Omental fat pad (tissue), 4 donors: ENCODE measurements around the gene FOXI1. TPM values are rescaled to one million over a fixed set of nuclear protein-coding genes. Genes with fewer than 3 reads are reported as not detected.

Experiments
- ATAC-seq: fragments of 150-250 bp; one replicate; pipeline ENCODE4 v1.9.1; 2016; ENCODE audit warnings: mild to moderate bottlenecking, moderate library complexity; ENCODE audit not compliant: low FRiP score
- DNase-seq: peaks from one replicate; pipeline ENCODE4 v3.0.0-alpha.2; 2019; ENCODE audit warnings: low spot score
- total RNA-seq, 4 donors: library from RNA; depleted of rRNA; stranded (reverse); fragments of >200 nt; gene quantifications; one replicate each; pipeline ENCODE4 v1.1.0, GENCODE V29; 2016
- TF ChIP-seq, protein P1 (sequence below), 3 donors: fragments of 450-650 bp; IDR thresholded peaks; one replicate each; pipeline ENCODE4 v1.5.1; 2016 to 2017; ENCODE audit warnings: antibody characterized with exemption in 3 of 3, mild to moderate bottlenecking in 3 of 3, moderate library complexity in 2 of 3

FOXI1 gene
- total RNA-seq, 4 donors from 2014 or later: not detected

DNA sequence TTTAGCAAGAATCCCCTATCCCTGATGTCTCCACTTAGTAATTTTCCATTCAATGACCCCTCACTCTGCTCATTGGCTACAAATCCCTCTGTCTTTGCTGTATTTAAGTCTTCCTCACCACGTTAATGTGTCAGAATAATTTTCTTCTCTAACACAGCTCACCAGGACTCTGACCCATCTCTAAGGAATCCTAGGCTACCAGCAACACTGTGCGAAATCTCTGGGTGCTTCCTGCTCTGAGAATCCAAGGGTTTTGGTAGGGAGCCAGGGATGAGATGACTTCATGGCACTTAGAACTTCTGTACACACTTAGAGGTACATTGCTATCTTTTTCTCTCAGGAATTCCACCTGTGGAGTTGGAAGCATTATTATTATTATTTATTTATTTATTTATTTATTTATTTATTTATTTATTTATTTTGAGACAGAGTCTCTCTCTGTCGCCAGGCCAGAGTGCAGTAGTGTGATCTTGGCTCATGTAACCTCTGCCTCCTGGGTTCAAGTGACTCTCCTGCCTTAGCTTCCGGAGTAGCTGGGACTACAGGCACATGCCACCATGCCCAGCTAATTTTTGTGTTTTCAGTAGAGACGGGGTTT, 53.5 kb downstream of the FOXI1 start:
- ATAC-seq (no peak), DNase-seq (no peak)
- TF ChIP-seq, protein P1, sequence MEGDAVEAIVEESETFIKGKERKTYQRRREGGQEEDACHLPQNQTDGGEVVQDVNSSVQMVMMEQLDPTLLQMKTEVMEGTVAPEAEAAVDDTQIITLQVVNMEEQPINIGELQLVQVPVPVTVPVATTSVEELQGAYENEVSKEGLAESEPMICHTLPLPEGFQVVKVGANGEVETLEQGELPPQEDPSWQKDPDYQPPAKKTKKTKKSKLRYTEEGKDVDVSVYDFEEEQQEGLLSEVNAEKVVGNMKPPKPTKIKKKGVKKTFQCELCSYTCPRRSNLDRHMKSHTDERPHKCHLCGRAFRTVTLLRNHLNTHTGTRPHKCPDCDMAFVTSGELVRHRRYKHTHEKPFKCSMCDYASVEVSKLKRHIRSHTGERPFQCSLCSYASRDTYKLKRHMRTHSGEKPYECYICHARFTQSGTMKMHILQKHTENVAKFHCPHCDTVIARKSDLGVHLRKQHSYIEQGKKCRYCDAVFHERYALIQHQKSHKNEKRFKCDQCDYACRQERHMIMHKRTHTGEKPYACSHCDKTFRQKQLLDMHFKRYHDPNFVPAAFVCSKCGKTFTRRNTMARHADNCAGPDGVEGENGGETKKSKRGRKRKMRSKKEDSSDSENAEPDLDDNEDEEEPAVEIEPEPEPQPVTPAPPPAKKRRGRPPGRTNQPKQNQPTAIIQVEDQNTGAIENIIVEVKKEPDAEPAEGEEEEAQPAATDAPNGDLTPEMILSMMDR (IDR thresholded peaks at IDR 0.05): no peak

Other genes starting within 250 kb of the FOXI1 start
- gene INSYN2B, start 125.4 kb upstream of the FOXI1 start, total RNA-seq: 1 to 10 TPM; 1.4 to 8.4 (median 5.4) TPM
- gene C5orf58, start 127.1 kb downstream of the FOXI1 start, total RNA-seq: not detected
- 10 to 100 TPM; 33.5 to 81.2 (median 59.1) TPM for gene LCP2, start 191.9 kb downstream of the FOXI1 start, total RNA-seq